Fibroblast of upper back skin (primary cell): ENCODE data around the gene FAM83F.
"Not testable (repeated sequence)": the region's sequence is repeated elsewhere in the genome, so short reads cannot be mapped to it uniquely, and the experiment has no call there.

Experiments used
- DNase-seq: peaks from one replicate; pipeline ENCODE4 v3.0.0-alpha.2; 2013

FAM83F gene

DNA sequence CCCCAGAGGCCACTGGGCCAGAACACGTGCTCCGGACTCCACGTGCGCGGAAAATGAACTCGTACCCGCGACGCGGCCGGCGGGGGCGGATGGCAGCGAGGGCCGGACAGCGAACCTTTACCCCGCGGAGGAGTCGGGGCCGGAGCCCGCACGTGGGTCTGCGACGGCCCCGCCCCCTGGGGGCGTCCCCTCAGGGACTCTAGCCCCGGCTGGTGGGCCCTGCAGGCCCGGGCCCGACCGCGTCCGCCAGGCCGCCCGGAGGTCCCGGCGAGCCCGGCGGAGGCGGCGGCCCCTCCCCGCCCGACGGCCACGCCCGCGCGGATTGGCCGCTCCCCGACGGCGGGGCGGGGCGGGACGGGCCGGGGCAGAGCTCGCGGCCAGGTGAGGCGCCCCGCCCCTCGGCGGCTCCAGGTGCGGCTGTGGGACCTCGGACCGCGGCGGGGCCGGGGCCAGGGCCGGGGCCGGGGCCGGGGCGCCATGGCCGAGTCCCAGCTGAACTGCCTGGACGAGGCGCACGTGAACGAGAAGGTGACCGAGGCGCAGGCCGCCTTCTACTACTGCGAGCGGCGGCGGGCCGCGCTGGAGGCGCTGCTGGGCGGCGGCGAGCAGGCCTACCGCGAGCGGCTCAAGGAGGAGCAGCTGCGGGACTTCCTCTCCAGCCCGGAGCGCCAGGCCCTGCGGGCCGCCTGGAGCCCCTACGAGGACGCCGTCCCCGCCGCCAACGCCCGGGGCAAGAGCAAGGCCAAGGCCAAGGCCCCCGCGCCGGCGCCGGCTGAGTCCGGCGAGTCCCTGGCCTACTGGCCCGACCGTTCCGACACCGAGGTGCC is at the start of gene FAM83F:
Gene FAM83F, plus strand, starts transcription at position 389 of the 827 bp plus-strand sequence. Its CDS starts 89 bp downstream, at position 478.
- no peak for DNase-seq

DNA sequence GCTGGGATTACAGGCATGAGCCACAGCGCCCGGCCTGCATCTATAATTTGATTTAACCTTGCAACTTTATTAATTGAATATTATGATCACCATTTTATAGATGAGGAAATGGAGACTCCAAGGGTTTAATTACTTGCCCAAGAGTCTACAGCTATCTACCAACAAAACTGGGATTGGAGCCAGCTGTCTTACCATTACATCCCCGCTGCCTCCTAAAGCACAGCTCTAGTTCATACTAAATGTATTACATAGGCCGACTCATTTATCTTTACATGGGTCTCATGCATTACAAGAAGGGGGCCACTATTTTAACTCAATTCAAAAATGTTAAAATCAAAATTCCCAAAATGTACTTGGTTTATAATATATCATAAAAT is 48.6 kb upstream of the FAM83F start:
- no peak for DNase-seq

DNA sequence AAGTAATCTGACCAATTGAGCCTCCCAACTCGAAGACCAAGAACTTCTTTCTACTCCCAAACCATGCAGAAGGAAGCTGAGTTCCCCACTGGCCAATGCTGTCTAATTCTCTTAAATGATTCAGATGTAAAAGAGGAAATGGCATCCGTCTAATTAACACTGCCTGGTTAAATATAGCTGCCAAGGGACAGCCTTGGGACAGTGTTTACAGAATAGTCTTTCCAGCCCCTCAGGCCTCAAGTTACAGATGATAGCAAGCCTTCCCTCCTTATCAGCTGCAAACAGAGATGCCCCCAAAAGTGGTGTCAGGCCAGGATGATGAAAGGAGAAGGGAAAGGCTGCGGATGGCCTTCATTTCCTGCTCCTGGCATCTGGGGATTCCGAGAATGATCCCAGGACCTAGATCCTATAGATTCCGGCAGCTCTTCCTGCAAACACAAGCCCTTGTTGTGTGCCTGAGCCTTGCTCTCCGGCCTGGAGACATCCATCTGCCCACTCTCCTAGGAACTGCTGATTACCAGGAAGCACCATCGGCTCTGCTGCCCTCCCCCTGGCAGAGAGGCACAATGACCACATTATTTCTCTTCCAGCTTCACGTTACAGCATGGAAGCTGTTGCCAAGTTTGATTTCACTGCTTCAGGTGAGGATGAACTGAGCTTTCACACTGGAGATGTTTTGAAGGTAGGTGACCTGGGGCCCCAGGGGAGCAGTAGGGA is 48.1 kb upstream of the FAM83F start:
- DNase-seq: no peak

DNA sequence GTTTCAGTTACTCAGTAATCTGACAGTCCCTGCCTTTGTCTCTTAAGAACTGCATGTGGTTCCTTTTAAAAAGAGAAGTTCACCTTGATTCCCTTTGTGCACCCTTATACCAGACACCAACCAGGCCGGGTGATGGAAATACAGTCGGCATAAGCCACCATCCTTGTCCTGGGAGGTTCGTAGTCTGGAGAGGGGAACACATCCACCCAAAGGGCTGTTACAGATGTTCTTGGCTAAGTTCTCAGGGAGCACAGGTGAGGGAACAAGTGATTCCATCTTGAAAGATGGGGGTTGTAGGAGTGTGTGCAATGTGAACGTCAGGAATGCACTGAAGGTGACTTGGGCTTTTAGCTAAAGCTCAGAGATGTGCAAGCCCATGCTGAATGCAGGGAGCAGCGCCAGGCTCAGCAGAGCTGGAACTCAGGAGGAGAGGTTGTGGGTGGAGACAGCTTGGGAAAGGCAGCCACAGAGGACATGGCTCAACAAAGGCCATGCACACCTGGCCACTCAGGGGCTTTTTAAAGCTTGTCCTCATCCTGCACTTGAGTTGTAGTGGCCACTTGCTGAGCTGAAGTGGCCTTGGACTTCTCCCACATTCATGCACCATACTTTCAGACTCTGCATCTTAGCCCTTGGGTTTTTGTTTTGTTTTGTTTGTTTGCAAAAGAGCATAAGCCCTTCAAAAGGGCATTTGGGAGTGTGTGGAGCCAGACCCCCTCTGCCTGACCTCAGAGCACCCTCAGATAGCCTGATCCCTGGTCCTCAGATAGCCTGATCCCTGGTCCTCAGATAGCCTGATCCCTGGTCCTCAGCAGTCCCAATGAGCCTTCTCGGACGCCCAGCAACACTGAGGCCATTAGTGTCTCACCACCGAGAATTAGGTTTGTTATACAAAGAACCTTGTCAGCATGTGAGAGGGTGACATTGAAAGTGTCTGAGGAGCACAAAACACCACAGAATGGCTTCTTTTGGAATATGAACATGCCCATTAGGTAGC is 47.2 kb upstream of the FAM83F start:
- no peak for DNase-seq

DNA sequence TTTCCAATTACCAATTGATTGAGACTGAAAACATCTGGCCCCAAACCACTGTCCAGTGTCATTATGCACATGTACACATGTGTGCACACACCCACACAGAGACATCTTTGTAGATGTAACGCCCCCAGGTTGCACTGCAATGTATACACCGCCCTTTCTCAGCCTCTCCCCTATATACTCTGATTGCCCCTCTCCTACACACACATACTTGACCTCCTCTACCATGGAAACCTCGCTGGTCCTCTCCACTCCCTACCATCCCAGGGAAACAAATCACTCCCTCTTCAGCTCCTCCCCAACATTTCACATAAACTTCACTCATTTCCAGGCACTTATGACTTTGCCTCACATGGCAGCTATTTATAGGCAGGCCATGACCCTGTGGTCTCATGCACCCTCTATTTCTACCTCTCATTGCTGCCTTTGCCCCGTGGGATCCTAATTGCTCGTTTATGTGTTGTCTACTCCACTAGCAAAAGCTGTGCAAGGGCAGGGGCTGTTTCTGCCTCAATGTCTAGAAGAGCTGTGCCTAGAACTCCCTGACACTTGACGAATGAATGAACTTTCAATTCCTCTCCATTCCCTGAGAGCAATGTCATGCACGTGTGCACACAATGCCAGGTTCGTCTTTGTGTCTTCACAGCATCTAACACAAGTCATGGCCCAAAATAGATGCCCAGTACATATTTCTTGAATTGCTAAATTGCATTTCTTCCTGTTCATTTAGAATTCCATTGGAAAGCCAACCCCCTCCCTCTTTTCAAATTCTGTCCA is 44.6 kb upstream of the FAM83F start:
- DNase-seq: no peak

DNA sequence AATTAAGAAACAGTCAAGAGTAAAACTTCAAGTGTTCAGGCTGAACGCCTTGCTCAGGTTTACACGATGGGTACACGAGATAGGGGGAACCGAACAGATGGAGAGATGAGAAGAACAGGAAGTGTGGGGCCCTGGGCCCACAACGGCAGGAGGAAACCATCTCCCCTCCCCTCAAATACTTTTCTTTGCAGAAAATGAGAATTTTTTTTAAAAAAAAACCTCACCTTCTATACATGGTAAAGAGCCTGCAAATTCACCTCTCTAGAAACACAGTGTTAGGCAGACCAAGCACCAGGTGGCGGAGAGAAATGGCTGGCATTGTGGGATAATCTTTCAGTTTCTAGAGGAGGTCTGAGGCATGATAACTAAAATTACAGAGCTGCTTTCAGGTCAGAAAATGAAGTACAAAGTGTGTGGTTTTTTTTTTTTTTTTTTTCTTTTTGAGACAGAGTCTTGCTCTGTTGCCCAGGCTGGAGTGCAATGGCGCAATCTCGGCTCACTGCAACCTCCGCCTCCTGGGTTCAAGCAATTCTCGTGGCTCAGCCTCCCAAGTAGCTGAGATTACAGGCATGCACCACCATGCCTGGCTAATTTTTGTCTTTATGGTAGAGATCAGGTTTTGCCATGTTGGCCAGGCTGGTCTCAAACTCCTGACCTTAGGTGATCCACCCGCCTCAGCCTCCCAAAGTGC is 43.0 kb upstream of the FAM83F start:
- DNase-seq: not testable (repeated sequence)

DNA sequence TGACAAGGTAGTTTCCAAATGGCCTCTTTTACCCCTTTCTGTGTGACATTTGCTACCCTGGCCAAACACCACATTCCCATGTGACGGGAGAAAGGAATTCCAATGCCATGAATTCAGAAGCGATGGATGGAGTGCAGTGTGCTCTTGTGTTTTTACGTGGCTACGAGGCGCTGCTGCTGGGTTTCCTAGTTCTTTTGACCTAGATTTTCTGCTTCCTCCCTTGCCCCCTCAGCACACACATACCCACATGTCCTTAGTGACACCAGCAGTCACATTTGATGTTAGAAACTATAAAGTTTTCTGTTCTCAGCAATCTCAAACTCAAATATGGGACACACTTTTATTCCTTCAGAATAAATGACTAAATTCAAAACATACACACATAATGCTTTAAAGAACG is 42.4 kb upstream of the FAM83F start:
- DNase-seq: no peak

DNA sequence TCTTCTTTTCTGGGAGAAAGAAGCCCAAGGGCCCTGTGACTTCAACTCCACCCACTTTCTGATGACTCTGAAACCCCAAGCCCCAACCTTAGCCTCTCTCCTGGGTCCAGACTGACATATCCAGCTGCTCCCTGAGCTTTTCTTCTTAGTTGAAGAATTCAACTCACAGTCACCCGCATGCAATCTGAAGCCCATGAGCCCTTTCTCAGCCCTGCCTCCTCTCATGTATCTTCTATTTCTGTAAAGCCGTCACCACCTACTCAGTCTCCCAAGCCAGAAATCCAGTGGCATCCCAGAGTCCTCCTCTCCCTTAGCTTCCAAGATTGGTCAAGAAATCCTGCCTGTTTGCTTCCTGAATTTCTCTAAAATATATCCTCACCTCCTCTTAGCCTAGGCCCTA is 41.7 kb upstream of the FAM83F start:
- DNase-seq: no peak

DNA sequence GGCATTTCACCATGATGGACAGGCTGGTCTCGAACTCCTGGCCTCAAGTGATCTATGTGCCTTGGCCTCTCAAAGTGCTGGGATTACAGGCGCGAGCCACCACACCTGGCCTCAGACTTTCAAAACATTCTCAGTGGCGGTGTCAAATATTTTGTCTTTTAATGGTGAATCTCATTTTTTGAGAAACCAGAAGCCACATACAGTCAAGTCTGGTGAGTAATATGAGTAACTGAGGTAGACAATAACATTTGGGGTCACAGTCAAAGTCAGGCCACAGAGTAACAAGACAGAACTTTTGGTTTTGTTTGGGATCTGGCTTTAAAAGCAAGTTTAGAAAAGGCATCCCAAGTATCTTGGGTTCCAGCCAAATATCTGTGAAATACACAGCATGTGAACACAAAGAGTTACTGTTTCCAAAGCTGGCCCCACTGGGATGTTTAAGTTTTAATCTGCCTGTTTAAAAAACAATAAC is 40.1 kb upstream of the FAM83F start:
- DNase-seq: peak; percentile 98

DNA sequence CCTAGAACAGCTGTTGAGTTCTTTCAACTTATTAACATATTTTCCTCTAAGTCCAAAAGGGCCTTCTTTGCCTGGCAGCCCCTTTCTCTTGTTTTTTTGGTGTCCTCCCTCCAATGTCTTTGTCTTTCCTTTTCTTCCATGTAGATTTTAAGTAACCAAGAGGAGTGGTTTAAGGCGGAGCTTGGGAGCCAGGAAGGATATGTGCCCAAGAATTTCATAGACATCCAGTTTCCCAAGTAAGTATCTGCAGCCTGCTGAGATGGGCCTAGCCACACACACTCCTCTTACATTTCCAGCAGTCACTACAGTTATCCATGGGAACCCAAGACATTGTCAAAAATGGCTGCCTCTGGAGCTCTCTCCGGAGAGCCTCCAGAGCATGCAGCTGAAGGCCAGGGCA is 39.1 kb upstream of the FAM83F start:
- DNase-seq: peak; percentile 25

DNA sequence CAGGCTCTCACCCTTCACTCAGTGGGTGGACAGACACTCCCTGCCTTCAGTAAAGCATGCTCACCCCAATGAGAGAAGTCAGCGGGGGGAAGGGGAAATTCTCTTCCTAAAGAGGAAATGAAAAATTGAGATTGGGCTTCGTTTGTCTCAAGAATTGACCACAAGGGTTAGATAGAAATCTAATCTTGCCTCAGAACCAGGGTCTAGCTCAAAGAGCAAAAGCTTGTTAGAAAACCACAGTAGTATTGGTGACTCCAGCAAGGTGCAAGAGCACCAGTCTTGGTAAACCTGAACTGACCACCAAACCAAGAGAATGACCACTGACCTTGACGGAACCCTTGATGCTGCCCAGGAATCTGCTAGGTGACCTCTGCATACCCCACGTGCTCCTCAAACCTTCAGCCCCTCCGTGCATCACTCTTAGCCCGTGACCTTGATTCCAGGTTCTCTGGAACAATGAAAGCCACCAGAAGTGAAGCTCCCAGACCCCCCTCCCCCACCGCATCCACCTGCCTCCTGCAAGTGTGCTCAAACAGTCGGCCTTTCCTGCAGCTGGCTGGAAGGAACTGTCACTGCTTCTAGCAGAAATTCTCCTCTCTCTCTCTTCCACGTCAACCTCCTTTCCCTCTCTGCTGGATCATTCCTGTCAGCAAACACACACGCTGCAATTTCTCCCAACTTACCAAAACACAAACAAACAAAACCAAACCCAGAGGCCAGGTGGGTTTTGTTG is 37.7 kb upstream of the FAM83F start:
- DNase-seq: no peak

DNA sequence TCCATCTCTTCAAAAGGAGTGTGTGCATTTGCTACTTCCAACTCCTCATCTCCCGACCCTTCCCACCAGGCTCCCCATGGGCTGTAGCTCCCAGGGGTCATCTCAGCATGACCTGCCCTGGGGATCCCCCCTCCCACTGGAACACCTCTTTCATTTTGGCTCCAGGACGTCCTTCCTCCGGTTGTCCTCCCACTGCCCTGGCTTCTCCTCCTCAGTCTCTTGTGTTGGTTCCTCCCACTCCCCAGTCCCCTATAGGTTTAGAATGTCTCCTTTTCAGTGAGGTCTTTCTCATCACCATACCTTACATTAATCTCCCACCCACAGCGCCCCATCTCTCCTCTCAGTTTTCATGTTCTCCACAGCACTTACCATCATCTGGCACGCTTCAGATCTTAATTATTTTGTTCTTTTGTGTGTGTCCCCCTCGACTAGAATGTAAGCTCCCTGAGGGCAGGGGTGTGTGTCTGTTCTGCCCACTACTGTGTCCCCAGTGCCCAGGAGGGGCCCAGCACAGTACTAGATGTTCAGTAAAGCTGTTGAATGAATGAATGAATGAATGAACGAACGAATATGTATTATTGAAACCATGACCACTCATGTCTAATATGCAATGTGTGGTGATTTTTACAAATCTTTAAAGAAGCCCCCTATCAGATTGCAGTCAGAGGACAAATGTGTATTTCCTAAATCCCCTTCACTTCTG is 36.6 kb upstream of the FAM83F start:
- DNase-seq: no peak

DNA sequence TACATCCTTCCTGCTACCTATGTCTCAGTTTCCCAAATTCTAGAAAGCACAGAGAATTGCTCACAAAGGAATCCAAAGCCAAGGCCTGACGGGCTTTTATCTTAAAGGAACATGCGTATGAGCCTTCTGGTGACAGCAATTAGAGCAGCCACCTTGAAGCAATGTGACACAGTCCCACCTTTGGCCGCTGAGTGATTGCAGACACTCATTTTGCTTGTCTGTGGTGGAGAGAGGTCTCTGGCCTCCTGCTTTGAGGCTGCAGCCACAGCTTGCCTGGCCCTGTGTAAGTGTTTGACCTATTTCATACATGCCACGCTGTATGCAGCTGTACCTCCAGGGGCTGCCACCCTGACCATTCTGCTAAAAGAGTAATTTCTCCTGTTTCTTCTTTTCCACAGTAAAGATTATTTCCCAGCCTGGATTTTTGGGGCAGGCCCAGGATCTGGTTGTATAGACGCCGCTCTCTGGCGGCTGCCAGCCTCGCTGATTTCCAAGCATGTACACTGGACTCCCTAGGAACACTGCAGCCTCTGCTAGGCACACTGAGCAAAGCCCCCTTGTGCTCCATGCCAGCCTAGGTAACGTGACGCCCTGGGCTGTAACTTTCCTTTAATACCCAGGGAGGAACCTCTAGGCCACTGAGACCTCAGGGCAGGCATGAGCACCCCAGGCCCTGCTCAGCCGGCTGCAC is 35.7 kb upstream of the FAM83F start:
- DNase-seq: no peak

DNA sequence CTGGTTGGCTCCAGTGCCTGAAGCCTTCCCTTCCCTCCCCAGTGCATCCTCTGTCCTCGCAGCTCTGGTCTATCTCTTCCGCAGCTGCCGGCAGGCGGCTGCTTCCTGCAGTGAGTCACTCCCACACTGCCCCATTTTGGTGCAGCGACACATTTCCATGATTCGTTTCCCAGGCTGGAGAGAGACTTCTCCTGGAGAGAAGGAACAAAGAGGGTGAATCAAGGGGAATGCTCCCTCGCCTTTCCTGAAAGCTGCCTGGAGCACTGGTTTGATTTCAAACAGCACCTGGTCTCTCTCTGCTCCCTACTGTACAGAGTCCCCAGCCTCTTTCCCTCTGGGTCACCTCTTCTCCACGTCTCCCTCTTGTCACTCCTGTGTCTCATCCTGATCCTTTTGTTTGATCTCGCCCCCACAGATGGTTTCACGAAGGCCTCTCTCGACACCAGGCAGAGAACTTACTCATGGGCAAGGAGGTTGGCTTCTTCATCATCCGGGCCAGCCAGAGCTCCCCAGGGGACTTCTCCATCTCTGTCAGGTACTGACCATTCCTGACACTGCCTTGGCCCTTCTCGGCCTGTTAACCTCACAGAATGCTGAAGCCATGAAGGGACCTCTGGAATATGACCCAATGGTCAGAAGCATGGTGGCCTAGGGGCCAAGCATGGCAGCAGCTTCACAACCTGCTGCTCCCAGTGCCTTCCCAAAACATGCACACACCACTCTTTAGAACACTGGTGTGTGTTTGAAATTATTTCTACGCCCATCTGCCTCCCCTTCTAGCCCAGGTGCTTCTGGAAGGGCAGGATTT is 34.9 kb upstream of the FAM83F start, which contains the start of gene TMA7B:
Gene TMA7B, plus strand, starts transcription at position 758 of the 808 bp plus-strand sequence. CDS start 3,978 bp downstream, outside the sequence.
- DNase-seq: peak; percentile 78

DNA sequence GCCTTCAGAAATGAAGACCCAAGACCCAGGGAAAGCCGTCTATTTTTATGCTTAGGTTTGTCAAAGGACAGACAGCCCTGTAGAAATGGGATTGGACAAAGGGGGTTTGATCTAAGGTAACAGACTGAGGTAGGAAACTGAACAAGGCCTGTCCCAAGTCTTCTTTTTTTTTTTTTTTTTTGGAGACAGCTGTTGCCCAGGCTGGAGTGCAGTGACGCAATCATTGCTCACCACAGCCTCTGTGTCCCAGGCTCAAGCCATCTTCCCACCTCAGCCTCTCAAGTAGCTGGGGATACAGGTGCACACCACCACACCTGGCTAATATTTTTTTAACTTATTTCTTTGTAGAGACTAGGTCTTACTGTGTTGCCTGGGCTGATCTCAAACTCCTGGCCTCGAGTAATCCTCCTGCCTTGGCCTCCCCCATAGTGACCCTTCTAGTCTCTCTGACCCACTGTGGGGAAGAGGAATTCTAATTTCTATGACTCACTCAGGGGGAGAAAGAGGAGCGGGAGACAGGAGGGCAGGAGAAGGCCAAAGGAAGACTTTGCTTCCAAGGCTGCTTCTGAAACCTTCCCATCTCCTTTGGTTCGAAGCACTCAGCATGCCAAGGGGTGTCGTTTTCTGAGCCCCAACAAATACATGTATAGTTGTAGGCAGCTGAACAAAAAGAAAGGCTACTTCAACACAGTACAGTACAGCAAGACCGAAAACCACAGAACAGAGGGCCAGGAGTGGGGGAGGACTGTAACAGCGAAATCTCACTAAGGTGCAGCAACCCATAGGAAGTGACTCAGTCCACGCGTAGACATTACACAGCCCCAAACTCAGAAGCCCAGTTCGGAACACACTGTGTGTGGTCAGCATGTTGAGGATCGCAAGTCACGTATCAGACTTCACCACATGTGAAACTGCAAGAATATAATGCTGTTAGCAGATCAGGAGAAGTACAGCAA is 33.7 kb upstream of the FAM83F start:
- DNase-seq: peak; percentile 99

DNA sequence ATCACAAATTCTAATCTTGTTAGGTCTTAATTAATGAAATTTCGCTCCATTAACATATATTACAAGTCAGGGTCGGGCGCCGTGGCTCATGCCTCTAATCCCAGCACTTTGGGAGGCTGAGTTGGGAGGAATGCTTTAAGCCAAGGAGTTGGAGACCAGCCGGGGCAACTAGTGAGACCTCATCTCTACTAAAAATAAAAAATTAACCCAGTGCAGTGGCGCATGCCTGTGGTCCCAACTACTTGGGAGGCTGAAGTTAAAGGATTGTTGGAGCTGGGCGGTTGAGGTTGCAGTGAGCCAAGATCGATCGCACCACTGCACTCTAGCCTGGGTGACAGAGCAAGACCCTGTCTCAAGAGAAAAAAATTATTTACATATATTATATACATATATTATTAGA is 32.7 kb upstream of the FAM83F start:
- DNase-seq: peak; percentile 62

DNA sequence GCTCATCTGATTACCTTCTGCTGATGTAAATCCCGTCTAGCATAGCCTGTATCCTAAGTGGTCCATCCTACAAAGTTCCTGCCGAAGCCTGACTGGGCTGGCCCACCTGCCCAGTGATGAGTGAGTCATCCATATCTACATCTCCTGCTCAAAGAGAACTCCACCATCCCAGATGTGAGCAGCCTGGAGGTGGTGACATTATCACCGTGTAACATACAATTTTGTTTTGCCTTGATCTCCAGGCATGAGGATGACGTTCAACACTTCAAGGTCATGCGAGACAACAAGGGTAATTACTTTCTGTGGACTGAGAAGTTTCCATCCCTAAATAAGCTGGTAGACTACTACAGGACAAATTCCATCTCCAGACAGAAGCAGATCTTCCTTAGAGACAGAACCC is 29.0 kb upstream of the FAM83F start:
- DNase-seq: no peak
